Stomach (tissue), 4 donors: Measurements from ENCODE around the gene HSD17B11.

Source experiments
- CTCF ChIP-seq, 7 experiments: fragments of 450-650 bp in 4 of 7; fragments of 200-600 bp in 3 of 7; sonication (generic) in 3 of 7; IDR thresholded peaks; one replicate each; pipeline ENCODE4 v1.5.1; 2016 to 2019; ENCODE audit warnings: antibody characterized with exemption in 7 of 7, control low read depth in 2 of 7, mild to moderate bottlenecking in 1 of 7
- POLR2A ChIP-seq, 4 donors: fragments of 450-650 bp; IDR thresholded peaks; one replicate each; pipeline ENCODE4 v1.6.1; 2016; ENCODE audit warnings: antibody characterized with exemption in 4 of 4, control low read depth in 2 of 4, mild to moderate bottlenecking in 1 of 4, moderate library complexity in 1 of 4

GRCh38 chr4:87354168-87355102 is 36.6 kb downstream of the HSD17B11 start:
- no peak for TF ChIP-seq CTCF (IDR thresholded peaks at IDR 0.05)
- TF ChIP-seq POLR2A (IDR thresholded peaks at IDR 0.05): no peak
